HG03442 (cell line): ENCODE results near the gene ANKRD50.

Source experiments
- ATAC-seq: cut with Tn5 transposase; IDR thresholded peaks from one replicate; pipeline ENCODE4 v1.9.1; 2021; ENCODE audit warnings: mild to moderate bottlenecking, moderate library complexity; ENCODE audit not compliant: unreplicated experiment

Gene ANKRD50

DNA sequence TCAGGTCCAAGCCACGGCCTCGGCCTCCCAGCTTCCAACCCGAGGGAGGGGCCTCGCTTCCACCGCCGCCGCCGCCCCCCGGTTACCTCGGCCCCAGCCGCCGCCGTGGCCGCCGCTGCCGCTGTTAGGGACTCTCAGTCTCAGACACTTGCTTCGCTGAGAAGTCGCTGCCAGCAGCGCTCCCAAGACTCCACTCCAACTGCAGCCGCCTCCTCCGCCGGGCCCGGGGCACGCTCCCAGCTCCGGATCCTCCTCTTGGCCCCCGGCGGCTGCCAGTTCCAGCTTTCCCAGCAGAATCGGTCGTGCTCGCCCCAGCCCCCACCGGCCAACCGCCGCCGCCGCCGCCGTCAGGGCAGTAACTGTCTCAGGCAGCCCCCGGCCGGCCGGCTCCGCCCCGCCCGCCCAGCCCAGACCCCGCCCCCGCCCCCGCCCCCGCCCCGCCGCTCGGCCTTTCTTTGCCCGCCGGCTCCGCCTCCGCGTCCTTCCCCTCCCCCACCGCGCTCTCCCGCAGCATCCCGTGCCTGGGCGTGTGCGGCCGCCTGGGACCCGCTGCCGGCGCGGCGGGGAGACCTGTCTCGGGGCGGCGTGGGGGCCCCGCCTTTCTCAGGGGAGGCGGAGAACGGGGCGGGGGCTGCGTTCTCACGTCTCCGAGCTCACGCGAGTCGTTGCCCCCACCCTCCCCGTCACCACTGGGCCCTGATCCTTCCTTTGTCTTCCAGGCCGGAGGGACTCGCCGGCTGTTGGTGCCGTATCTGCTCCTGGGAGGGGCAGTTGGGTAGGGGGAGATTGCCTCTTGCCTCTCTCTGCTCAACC, at the start of gene ANKRD50:
TSS of gene ANKRD50 (minus strand) at position 361 of the 813 bp plus-strand sequence. CDS start 2,221 bp downstream, outside the sequence.
- peak; percentile 65 for ATAC-seq

DNA sequence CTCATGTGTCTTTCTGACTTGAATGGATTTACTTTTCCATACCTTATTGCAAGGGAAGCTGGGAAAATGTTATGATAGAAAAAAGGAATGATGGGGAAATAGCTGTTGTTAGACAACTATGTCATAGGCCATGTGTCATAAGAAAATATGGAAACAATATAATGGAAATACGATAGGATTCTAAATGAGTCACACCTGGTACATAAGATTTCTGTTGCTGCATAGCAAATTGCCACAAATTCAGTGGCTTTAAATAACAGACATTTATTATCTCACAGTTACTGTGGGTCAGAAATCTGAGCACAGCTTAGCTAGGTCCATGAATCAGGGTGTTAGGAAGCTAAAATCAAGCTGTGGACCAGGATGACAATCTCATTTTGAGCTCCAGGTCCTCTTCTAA, 44.6 kb upstream of the ANKRD50 start:
- ATAC-seq = no peak

- ATAC-seq = no peak
These were observed 42.1 kb upstream of the ANKRD50 start for GRCh38 chr4:124754681-124755080.

DNA sequence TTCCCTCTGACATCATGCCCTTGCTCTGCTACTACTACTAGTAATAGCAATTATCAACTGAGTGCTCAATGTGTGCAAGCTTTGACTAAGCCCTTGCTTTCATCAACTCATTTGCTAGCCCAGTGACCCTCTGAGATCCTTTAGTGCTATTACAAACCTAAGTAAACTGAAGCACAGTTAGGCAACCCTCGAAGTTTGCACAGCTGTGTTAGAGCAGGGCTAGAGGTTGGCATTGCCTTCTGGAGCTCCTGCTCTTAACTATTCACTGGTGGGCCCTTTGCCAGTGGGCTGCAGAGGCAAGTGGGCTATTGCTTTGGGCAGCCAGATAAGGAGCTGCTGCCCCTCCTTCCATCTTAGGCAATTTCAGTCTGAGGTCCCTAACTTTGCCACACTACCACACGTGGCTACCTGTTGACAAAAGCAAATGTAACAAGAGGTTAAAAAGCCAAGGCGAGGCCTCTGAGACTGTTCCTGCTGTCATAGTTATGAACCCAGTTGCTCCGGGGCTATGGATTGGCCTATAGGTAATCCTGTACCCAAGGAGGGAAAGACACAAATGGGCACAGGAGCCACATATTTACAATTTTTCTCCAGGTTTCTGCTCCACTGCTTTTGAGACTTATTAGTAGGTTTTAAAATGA, 41.5 kb upstream of the ANKRD50 start:
- ATAC-seq = no peak

GRCh38 chr4:124749421-124749820, 36.9 kb upstream of the ANKRD50 start:
- no peak for ATAC-seq

DNA sequence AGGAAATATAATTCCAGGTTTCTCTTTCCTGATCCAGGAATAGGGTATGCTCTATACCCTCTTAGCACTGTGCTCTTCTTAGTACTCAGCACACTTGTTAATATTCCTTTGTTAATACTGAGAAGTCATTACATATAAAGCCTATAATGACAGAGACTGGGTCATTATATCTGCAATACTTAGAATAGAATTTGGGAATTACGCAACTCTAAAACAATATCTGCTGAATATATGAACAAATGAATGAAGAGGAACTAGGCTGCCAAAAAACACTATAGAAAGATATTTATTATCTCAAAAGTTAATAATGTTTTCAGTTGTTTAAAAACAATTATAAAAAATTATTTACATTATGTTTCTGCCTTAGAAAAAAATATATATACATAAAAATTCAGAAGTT, 36.4 kb upstream of the ANKRD50 start:
- ATAC-seq = no peak

- ATAC-seq = no peak
These were observed 33.7 kb upstream of the ANKRD50 start for GRCh38 chr4:124745985-124746801.

DNA sequence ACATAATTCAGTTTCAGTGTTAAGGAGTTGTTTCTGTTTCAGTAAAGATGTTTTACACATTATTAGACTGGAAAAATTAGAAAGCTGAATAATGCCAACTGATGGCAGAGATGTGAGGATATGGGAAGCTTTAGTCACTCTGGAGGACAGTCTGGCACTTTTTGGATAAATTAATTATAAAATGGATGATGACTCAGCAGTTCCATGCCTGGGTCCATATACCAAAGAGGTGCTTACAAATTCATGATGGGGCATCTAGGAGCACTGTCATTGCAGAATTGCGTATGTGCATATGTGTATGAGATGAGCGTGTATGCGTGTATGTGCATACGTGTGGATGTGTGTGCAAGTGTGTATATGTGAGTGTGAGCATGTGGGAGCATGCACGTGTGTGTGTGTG, 31.2 kb upstream of the ANKRD50 start:
- no peak for ATAC-seq

- ATAC-seq = no peak
These were observed 28.0 kb upstream of the ANKRD50 start for GRCh38 chr4:124740501-124740900.

GRCh38 chr4:124738994-124739393, 26.5 kb upstream of the ANKRD50 start:
- ATAC-seq = no peak

DNA sequence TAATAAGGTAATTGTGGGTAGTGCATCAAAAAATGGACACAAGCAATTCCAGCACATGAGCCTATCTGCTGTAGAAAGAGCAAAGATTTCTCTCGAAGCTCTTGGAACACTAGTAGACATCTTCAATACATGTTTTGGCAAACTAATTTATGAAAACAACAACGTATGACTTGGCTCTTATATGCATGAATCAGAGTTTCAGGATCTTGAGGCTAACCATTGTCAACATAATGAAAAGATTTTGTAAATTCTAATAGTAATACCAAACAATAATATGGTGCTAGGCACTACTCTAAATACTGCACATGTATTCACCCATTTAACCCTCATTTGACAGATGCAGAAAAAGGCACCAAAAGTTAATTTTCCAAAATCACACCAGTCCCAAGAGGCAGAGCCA, 25.1 kb upstream of the ANKRD50 start:
- no peak for ATAC-seq

- no peak for ATAC-seq
These were observed 24.0 kb upstream of the ANKRD50 start for GRCh38 chr4:124736526-124736925.

GRCh38 chr4:124727331-124727890, 14.9 kb upstream of the ANKRD50 start:
- no peak for ATAC-seq

DNA sequence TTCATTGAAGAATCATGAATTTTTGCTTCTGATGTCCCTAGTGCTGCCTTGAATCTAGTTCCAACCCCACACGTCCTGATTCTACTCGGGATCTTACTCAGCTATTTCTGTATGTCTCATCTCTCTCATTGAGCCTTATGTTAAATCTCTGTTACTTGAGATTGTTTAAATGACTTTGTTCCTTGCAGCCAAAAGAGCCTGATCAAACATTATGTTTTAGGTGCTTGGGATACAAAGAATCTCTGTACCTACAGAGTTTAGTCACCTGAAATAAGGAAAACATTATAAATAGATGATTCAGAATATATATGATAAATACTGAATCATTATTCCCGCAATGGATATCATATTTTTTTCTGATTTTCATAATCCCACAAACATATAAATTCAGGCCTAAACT, 13.7 kb upstream of the ANKRD50 start:
- no peak for ATAC-seq

GRCh38 chr4:124722071-124722470, 9.5 kb upstream of the ANKRD50 start:
- no peak for ATAC-seq

- no peak for ATAC-seq
These were observed 4.6 kb upstream of the ANKRD50 start for GRCh38 chr4:124717101-124717500.

GRCh38 chr4:124713185-124713592, 657 bp upstream of the ANKRD50 start:
- ATAC-seq = peak; percentile 28

GRCh38 chr4:124711471-124712371, 811 bp downstream of the ANKRD50 start:
- ATAC-seq = peak; percentile 20

- ATAC-seq = no peak
These were observed 1.6 kb downstream of the ANKRD50 start for GRCh38 chr4:124710911-124711310.
